H1 (cell line): ENCODE results near the gene KIAA1671. TPM values are rescaled to one million over a fixed set of nuclear protein-coding genes. Genes with fewer than 3 reads are reported as not detected.

ENCODE experiments used
- CTCF ChIA-PET: fragments of 300-600 bp; sonication (Branson Sonifier 250); formaldehyde crosslinking; loops from one replicate; lab custom pipeline; 2021; ENCODE audit not compliant: partially characterized antibody; lab: Charles Lee
- POLR2A ChIA-PET: fragments of 300-600 bp; sonication (Branson Sonifier 250); formaldehyde crosslinking; loops from one replicate; lab custom pipeline; 2021; ENCODE audit warnings: inconsistent platforms; ENCODE audit not compliant: partially characterized antibody; lab: Charles Lee
- DNase-seq, 2 experiments: peaks; one replicate each; pipeline versions ENCODE4 v3.0.0 to v3.0.0-alpha.2; 2010 to 2022; ENCODE audit warnings: low spot score in 2 of 2, low read depth in 1 of 2, mixed read lengths in 1 of 2
- FAIRE-seq: peaks from 2 replicates; lab custom pipeline; 2011; peaks lifted over from hg19 to GRCh38; lab: Jason Lieb, UNC
- H2AFZ ChIP-seq: 2 replicates; pipeline ENCODE4 v1.8.1; 2012; ENCODE audit warnings: low read length, inconsistent platforms
- H2AK5ac ChIP-seq: 2 replicates; pipeline ENCODE4 v1.6.1; 2013; ENCODE audit warnings: low read depth, low read length
- H2BK120ac ChIP-seq: replicated peaks from 2 replicates; pipeline ENCODE3; 2013; ENCODE audit warnings: low read depth, low read length, inconsistent platforms
- H2BK12ac ChIP-seq: 2 replicates; pipeline ENCODE4 v1.6.1; 2013; ENCODE audit warnings: low read depth, low read length
- H2BK15ac ChIP-seq: 2 replicates; pipeline ENCODE4 v1.6.1; 2013; ENCODE audit warnings: low read length
- H2BK20ac ChIP-seq: 2 replicates; pipeline ENCODE4 v1.6.1; 2013; ENCODE audit warnings: low read length
- H2BK5ac ChIP-seq: 2 replicates; pipeline ENCODE4 v1.6.1; 2013; ENCODE audit warnings: low read depth, low read length
- H3K14ac ChIP-seq: 2 replicates; pipeline ENCODE4 v1.6.1; 2013; ENCODE audit warnings: inconsistent platforms; ENCODE audit not compliant: insufficient read length
- H3K18ac ChIP-seq: 2 replicates; pipeline ENCODE4 v1.6.1; 2013; ENCODE audit warnings: low read length; ENCODE audit errors: extremely low read depth
- H3K23ac ChIP-seq: 2 replicates; pipeline ENCODE4 v1.6.1; 2013; ENCODE audit warnings: inconsistent platforms; ENCODE audit not compliant: insufficient read length
- H3K23me2 ChIP-seq: 2 replicates; pipeline ENCODE4 v1.6.1; 2013; ENCODE audit warnings: low read depth, low read length
- H3K27ac ChIP-seq: 2 replicates; pipeline ENCODE4 v1.6.1; 2011; ENCODE audit warnings: low read depth, low read length, inconsistent platforms
- H3K27me3 ChIP-seq, 4 experiments: replicated peaks in 1 of 4; 1 replicate in 1 of 4; 2 replicates in 3 of 4; pipeline versions ENCODE4 v1.6.1 to v1.8.1; 2011 to 2013; ENCODE audit warnings: low read length in 3 of 4, mild to moderate bottlenecking in 3 of 4, inconsistent platforms in 2 of 4, mixed read lengths in 2 of 4, moderate library complexity in 1 of 4; ENCODE audit not compliant: control insufficient read depth in 3 of 4, insufficient read depth in 3 of 4; ENCODE audit errors: extremely low read depth in 1 of 4
- H3K36me3 ChIP-seq, 4 experiments: 2 replicates each; pipeline versions ENCODE4 v1.6.1 to v1.8.1; 2011 to 2013; ENCODE audit warnings: mild to moderate bottlenecking in 4 of 4, low read length in 3 of 4, moderate library complexity in 2 of 4, control low read depth in 1 of 4, inconsistent platforms in 1 of 4; ENCODE audit not compliant: insufficient read depth in 4 of 4, control insufficient read depth in 2 of 4
- H3K4ac ChIP-seq: replicated peaks from 2 replicates; pipeline ENCODE3; 2013; ENCODE audit warnings: low read length, low read depth, mixed read lengths, inconsistent platforms; ENCODE audit not compliant: insufficient read length
- H3K4me1 ChIP-seq, 4 experiments: replicated peaks in 1 of 4; 1 replicate in 1 of 4; 2 replicates in 3 of 4; pipeline versions ENCODE4 v1.6.1 to v1.8.1; 2011 to 2013; ENCODE audit warnings: low read length in 3 of 4, inconsistent platforms in 2 of 4, mixed read lengths in 1 of 4; ENCODE audit not compliant: insufficient read depth in 4 of 4, control insufficient read depth in 3 of 4
- H3K4me2 ChIP-seq, 2 experiments: 2 replicates each; pipeline versions ENCODE4 v1.6.1 to v1.8.1; 2011 to 2013; ENCODE audit warnings: low read depth in 2 of 2, low read length in 2 of 2, control low read depth in 1 of 2, inconsistent platforms in 1 of 2, mild to moderate bottlenecking in 1 of 2; ENCODE audit not compliant: insufficient read depth in 1 of 2
- H3K4me3 ChIP-seq, 4 experiments: fragments of 200-600, 300-600 bp in 1 of 4; sonication (generic), shearing (Covaris generic), sonication (Bioruptor Twin) in 1 of 4; 2 replicates each; pipeline versions ENCODE4 v1.5.1 to v1.8.1; 2011 to 2016; ENCODE audit warnings: low read length in 4 of 4, low read depth in 3 of 4, control low read depth in 2 of 4, inconsistent platforms in 2 of 4, mild to moderate bottlenecking in 2 of 4, mixed read lengths in 1 of 4, moderate library complexity in 1 of 4; ENCODE audit not compliant: insufficient read depth in 2 of 4; ENCODE audit errors: extremely low read depth in 1 of 4
- H3K56ac ChIP-seq: replicated peaks from 2 replicates; pipeline ENCODE3; 2013; ENCODE audit warnings: low read depth, mild to moderate bottlenecking, mixed read lengths, low read length, inconsistent platforms; ENCODE audit not compliant: insufficient read length
- H3K79me1 ChIP-seq: 2 replicates; pipeline ENCODE4 v1.6.1; 2013; ENCODE audit warnings: low read depth, low read length, control low read depth
- H3K79me2 ChIP-seq, 2 experiments: 2 replicates each; pipeline versions ENCODE4 v1.6.1 to v1.8.1; 2012 to 2013; ENCODE audit warnings: low read length in 2 of 2, mild to moderate bottlenecking in 2 of 2, inconsistent platforms in 1 of 2; ENCODE audit not compliant: insufficient read depth in 2 of 2, control insufficient read depth in 1 of 2
- H3K9ac ChIP-seq, 4 experiments: replicated peaks in 1 of 4; 1 replicate in 1 of 4; 2 replicates in 3 of 4; pipeline versions ENCODE4 v1.6.1 to v1.8.1; 2011 to 2013; ENCODE audit warnings: low read depth in 3 of 4, low read length in 3 of 4, control low read depth in 2 of 4, mild to moderate bottlenecking in 2 of 4, moderate library complexity in 2 of 4, inconsistent platforms in 1 of 4; ENCODE audit errors: extremely low read depth in 1 of 4
- H3K9me3 ChIP-seq, 2 experiments: 2 replicates each; pipeline versions ENCODE4 v1.6.1 to v1.8.1; 2012 to 2013; ENCODE audit warnings: mild to moderate bottlenecking in 2 of 2, moderate library complexity in 2 of 2, control low read depth in 1 of 2, inconsistent platforms in 1 of 2, low read depth in 1 of 2, low read length in 1 of 2, mixed read lengths in 1 of 2; ENCODE audit not compliant: insufficient read depth in 2 of 2
- H4K20me1 ChIP-seq, 2 experiments: replicated peaks in 1 of 2; 2 replicates each; pipeline versions ENCODE3 to v1.8.1; 2011 to 2013; ENCODE audit warnings: inconsistent platforms in 2 of 2, low read length in 2 of 2, mild to moderate bottlenecking in 1 of 2; ENCODE audit not compliant: insufficient read depth in 2 of 2, control insufficient read depth in 1 of 2
- H4K5ac ChIP-seq: 2 replicates; pipeline ENCODE4 v1.6.1; 2013; ENCODE audit warnings: low read length, low read depth, mixed read lengths, inconsistent platforms; ENCODE audit not compliant: insufficient read length
- H4K8ac ChIP-seq: 2 replicates; pipeline ENCODE4 v1.8.0; 2013; ENCODE audit warnings: mild to moderate bottlenecking, moderate library complexity, low read length, inconsistent platforms; ENCODE audit not compliant: insufficient read depth; ENCODE audit errors: extremely low read depth
- H4K91ac ChIP-seq: replicated peaks from 2 replicates; pipeline ENCODE3; 2013; ENCODE audit warnings: low read length, mixed read lengths, inconsistent platforms; ENCODE audit not compliant: insufficient read length
- BRCA1 ChIP-seq: IDR thresholded peaks from 2 replicates; pipeline ENCODE4 v1.6.1; 2012; ENCODE audit warnings: low read depth, low read length, improper control_type of control experiment
- CREB1 ChIP-seq: IDR thresholded peaks from 2 replicates; pipeline ENCODE4 v1.6.1; 2012; ENCODE audit warnings: inconsistent platforms
- CTCF ChIP-seq, 3 experiments: IDR thresholded peaks; 1 replicate in 2 of 3; 2 replicates in 1 of 3; pipeline versions ENCODE4 v1.5.1 to v1.6.1; 2011; ENCODE audit warnings: low read length in 3 of 3, mild to moderate bottlenecking in 3 of 3, inconsistent platforms in 2 of 3, low read depth in 1 of 3, moderate library complexity in 1 of 3; ENCODE audit not compliant: insufficient read depth in 1 of 3; ENCODE audit errors: control extremely low read depth in 1 of 3
- NANOG ChIP-seq: IDR thresholded peaks from 2 replicates; pipeline ENCODE4 v1.6.1; 2011; ENCODE audit warnings: low read length, low read depth, mild to moderate bottlenecking, inconsistent platforms; ENCODE audit not compliant: insufficient read depth, poor library complexity, severe bottlenecking
- PHF8 ChIP-seq: fragments of 200-600 bp; sonication (generic); conservative IDR thresholded peaks from 2 replicates; pipeline ENCODE4 v1.7.1; 2012; ENCODE audit warnings: low read depth, mild to moderate bottlenecking, inconsistent platforms, low read length, moderate library complexity
- RBBP5 ChIP-seq: IDR thresholded peaks from 2 replicates; pipeline ENCODE4 v1.7.1; 2012; ENCODE audit warnings: low read depth, mild to moderate bottlenecking, inconsistent platforms, low read length, moderate library complexity, borderline replicate concordance
- RFX5 ChIP-seq: IDR thresholded peaks from 2 replicates; pipeline ENCODE4 v1.6.1; 2011; ENCODE audit warnings: low read depth, low read length, improper control_type of control experiment, borderline replicate concordance
- RXRA ChIP-seq: IDR thresholded peaks from 2 replicates; pipeline ENCODE4 v1.6.1; 2011; ENCODE audit warnings: low read depth, mild to moderate bottlenecking, low read length, moderate library complexity; ENCODE audit not compliant: insufficient read depth
- SIRT6 ChIP-seq: IDR thresholded peaks from one replicate; pipeline ENCODE4 v1.7.1; 2012; ENCODE audit warnings: low read length, inconsistent platforms
- SP1 ChIP-seq: IDR thresholded peaks from 2 replicates; pipeline ENCODE4 v1.6.1; 2011; ENCODE audit warnings: low read depth, low read length
- SP4 ChIP-seq: IDR thresholded peaks from 2 replicates; pipeline ENCODE4 v1.6.1; 2012; ENCODE audit warnings: low read length, inconsistent platforms
- ZNF274 ChIP-seq: IDR thresholded peaks from 2 replicates; pipeline ENCODE4 v1.7.0; 2012; ENCODE audit warnings: low read length, borderline replicate concordance; ENCODE audit errors: extremely low read depth
- WGBS, 2 experiments: shearing (Covaris generic) in 1 of 2; methylation state at CpG; one replicate each; pipeline versions ENCODE4 v1.1.6 to v1.1.7; 2013 to 2015; ENCODE audit warnings: low lambda C conversion rate in 2 of 2, mixed read lengths in 2 of 2, inconsistent platforms in 1 of 2, low coverage in 1 of 2, missing lambda C conversion rate in 1 of 2; ENCODE audit not compliant: insufficient replicate concordance in 2 of 2, insufficient coverage in 1 of 2, insufficient read length in 1 of 2; ENCODE audit errors: extremely low coverage in 1 of 2, missing lambda C conversion rate in 1 of 2; 5-methylcytosine and 5-hydroxymethylcytosine counted together
- polyA plus RNA-seq, 7 experiments: library from polyadenylated mRNA; depleted of rRNA in 3 of 7; stranded (reverse) in 5 of 7; unstranded in 2 of 7; fragments of >200 nt in 5 of 7; fragments of 200-250 nt in 2 of 7; gene quantifications; 1 replicate in 5 of 7; 2 replicates in 1 of 7; 4 replicates in 1 of 7; pipeline versions ENCODE4 v1.2.1 to v1.2.3, GENCODE V29; 2011 to 2013; ENCODE audit warnings: missing spikeins in 2 of 7, mixed read lengths in 2 of 7
- total RNA-seq: library from RNA; stranded (reverse); fragmentation: NEBNext Ultra II Directional; extraction: Animal tissue kit (Norgen Biotek cat#: 25700); gene quantifications from 2 replicates; pipeline ENCODE4 v1.2.1, GENCODE V29; 2021

Gene KIAA1671
- total and polyA plus RNA-seq, 2 of the 8 experiments (the other 6 are each of a cell fraction or from before 2014, with no cell fraction given): 6.4 to 23.9 TPM

GRCh38 chr22:25223269-25223850, 270.8 kb downstream of the KIAA1671 start:
- 88% methylated on average over 12 of the region's 12 CpGs; no CpG with 5 or more reads in 1 of the 2 experiments for WGBS, 2 experiments
- no peak overlapping the region for H2BK12ac ChIP-seq
- H3K36me3 ChIP-seq: no peaks in the 10 kb centered on the region
- no peaks in the 10 kb centered on the region for H3K79me2 ChIP-seq
- H3K4ac ChIP-seq: no peak overlapping the region
- no peak overlapping the region for H3K27ac ChIP-seq
- no peaks in the 10 kb centered on the region for H3K79me1 ChIP-seq
- peaks cover 0 to 4% (median 0%) of the 10 kb centered on the region in 4 experiments; a peak in 2 of 7 replicates for H3K27me3 ChIP-seq
- no peak overlapping the region for H4K91ac ChIP-seq
- H3K4me2 ChIP-seq: no peak overlapping the region
- POLR2A ChIA-PET: no interaction called here
- H4K8ac ChIP-seq: no peak overlapping the region
- DNase-seq (no peak), FAIRE-seq (no peak)
- no peaks in the 10 kb centered on the region for H3K23me2 ChIP-seq
- H3K18ac ChIP-seq: no peak overlapping the region
- no peak overlapping the region for H2BK20ac ChIP-seq
- no peak overlapping the region for H4K5ac ChIP-seq
- H2BK15ac ChIP-seq: no peak overlapping the region
- H3K56ac ChIP-seq: no peak overlapping the region
- no peak overlapping the region for H2AFZ ChIP-seq
- H4K20me1 ChIP-seq: no peaks in the 10 kb centered on the region
- H2BK5ac ChIP-seq: no peak overlapping the region
- no peak overlapping the region for H3K14ac ChIP-seq
- H2BK120ac ChIP-seq: no peak overlapping the region
- H3K9me3 ChIP-seq: no peaks in the 10 kb centered on the region
- H2AK5ac ChIP-seq: no peak overlapping the region
- no peak overlapping the region for H3K9ac ChIP-seq
- CTCF ChIA-PET: interaction anchor here (0.8 to 3.4 kb wide), 5 partner anchors 9 to 110 kb away, joined by 3 to 19 read pairs (median 3); no protein-coding TSS in a partner anchor
- H3K4me3 ChIP-seq: no peak overlapping the region
- H3K23ac ChIP-seq: no peak overlapping the region
- H3K4me1 ChIP-seq: no peaks in the 10 kb centered on the region
- TF ChIP-seq SIRT6: no peak
- no peak for TF ChIP-seq CTCF (IDR thresholded peaks at IDR 0.05; ENCODE audit: control extremely low read depth in 1 of 3, insufficient read depth in 1 of 3, low read depth in 1 of 3, low read length in 3 of 3)
- TF ChIP-seq RXRA: no peak
- no peak for TF ChIP-seq RFX5
- TF ChIP-seq CREB1: no peak
- TF ChIP-seq NANOG: no peak
- no peak for TF ChIP-seq ZNF274
- no peak for TF ChIP-seq RBBP5
- no peak for TF ChIP-seq SP1
- no peak for TF ChIP-seq SP4
- TF ChIP-seq BRCA1: no peak
- TF ChIP-seq PHF8: no peak
